Spleen (tissue), 11 donors: ENCODE measurements around the gene GBA2. TPM values are rescaled to one million over a fixed set of nuclear protein-coding genes. Genes with fewer than 3 reads are reported as not detected.

Experiments used
- DNase-seq: peaks from one replicate; pipeline ENCODE4 v3.0.0-alpha.2; 2020
- H3K27ac ChIP-seq, 8 donors: fragments of 200-600 bp; sonication (generic) in 7 of 8; 1 replicate in 4 of 8; 2 replicates in 4 of 8; pipeline versions ENCODE4 v1.5.0 to v1.8.0; 2016 to 2021; ENCODE audit warnings: inconsistent platforms in 4 of 8, mild to moderate bottlenecking in 4 of 8, moderate library complexity in 1 of 8
- H3K27me3 ChIP-seq, 7 donors: fragments of 200-600 bp; sonication (generic) in 6 of 7; replicated peaks in 1 of 7; 1 replicate in 4 of 7; 2 replicates in 3 of 7; pipeline versions ENCODE4 v1.5.0 to v1.8.0; 2016 to 2021; ENCODE audit warnings: inconsistent platforms in 3 of 7, mild to moderate bottlenecking in 1 of 7
- H3K36me3 ChIP-seq, 6 donors: fragments of 200-600 bp; sonication (generic) in 5 of 6; 1 replicate in 4 of 6; 2 replicates in 2 of 6; pipeline versions ENCODE4 v1.5.0 to v1.8.0; 2016 to 2021; ENCODE audit warnings: inconsistent platforms in 2 of 6
- H3K4me1 ChIP-seq, 6 donors: fragments of 200-600 bp; sonication (generic) in 5 of 6; 1 replicate in 3 of 6; 2 replicates in 3 of 6; pipeline versions ENCODE4 v1.5.0 to v1.8.0; 2016 to 2021; ENCODE audit warnings: inconsistent platforms in 3 of 6
- H3K4me3 ChIP-seq, 8 donors: fragments of 200-600 bp; sonication (generic) in 7 of 8; 1 replicate in 4 of 8; 2 replicates in 4 of 8; pipeline versions ENCODE4 v1.5.0 to v1.8.0; 2016 to 2021; ENCODE audit warnings: inconsistent platforms in 4 of 8, mild to moderate bottlenecking in 4 of 8, moderate library complexity in 2 of 8
- H3K9me3 ChIP-seq, 8 donors: fragments of 200-600 bp; sonication (generic) in 7 of 8; 1 replicate in 4 of 8; 2 replicates in 4 of 8; pipeline versions ENCODE4 v1.5.0 to v1.8.0; 2016 to 2021; ENCODE audit warnings: inconsistent platforms in 4 of 8
- POLR2A ChIP-seq, 3 donors: fragments of 450-650 bp; IDR thresholded peaks; one replicate each; pipeline ENCODE4 v1.5.1; 2017; ENCODE audit warnings: antibody characterized with exemption in 3 of 3, mild to moderate bottlenecking in 1 of 3
- POLR2AphosphoS5 ChIP-seq, 3 donors: sonication (generic); formaldehyde crosslinking; IDR thresholded peaks; one replicate each; pipeline ENCODE4 v1.5.1; 2017; ENCODE audit warnings: antibody characterized with exemption in 3 of 3
- WGBS, 5 donors: extraction: QIAGEN DNeasy Blood & Tissue Kit in 3 of 5; methylation state at CpG; one replicate each; pipeline versions ENCODE4 v1.1.5 to v1.1.7; 2013 to 2018; 5-methylcytosine and 5-hydroxymethylcytosine counted together
- intact Hi-C: fragments of 100-400 bp; cut with DNase I; formaldehyde crosslinking; loops from one replicate; pipeline ENCODE4 v1.15.0; 2023; ENCODE audit warnings: low total_unique reads
- polyA plus RNA-seq, 3 donors: library from polyadenylated mRNA; stranded (reverse); fragments of 200-250 nt; gene quantifications; one replicate each; pipeline ENCODE4 v1.2.1, GENCODE V29; 2013
- total RNA-seq, 7 donors: library from RNA; depleted of rRNA in 3 of 7; stranded (reverse); fragments of >200 nt in 3 of 7; fragmentation: NEBNext Ultra II Directional in 4 of 7; extraction: Animal tissue kit (Norgen Biotek cat#: 25700) in 4 of 7; gene quantifications; one replicate each; pipeline versions ENCODE4 v1.1.0 to v1.2.1, GENCODE V29; 2016 to 2021
- TF ChIP-seq, protein P1 (sequence below), 11 experiments: fragments of 200-600 bp in 7 of 11; fragments of 450-650 bp in 4 of 11; sonication (generic) in 4 of 11; IDR thresholded peaks in 8 of 11; conservative IDR thresholded peaks in 3 of 11; 1 replicate in 7 of 11; 2 replicates in 4 of 11; pipeline versions ENCODE4 v1.4.0 to v1.8.0; 2016 to 2021; ENCODE audit warnings: antibody characterized with exemption in 11 of 11, inconsistent platforms in 4 of 11, mild to moderate bottlenecking in 1 of 11
- donor health status: healthy with polysubstance abuse.
- donor health status: DM: no; HTN: no; CAD: no; lungs with moderate emphysema.
- donor health status: DM: no; HTN: no; CAD: no.
- donor health status: Bipolar disorder and iron deficiency.
- donor health status: healthy.
- donor health status: DM: no; HTN: no; CAD: no.
- donor health status: DM: yes; HTN: yes; CAD: no.

GBA2 gene
- total and polyA plus RNA-seq, 10 donors = 22.8 to 111 (median 73.1) TPM

DNA sequence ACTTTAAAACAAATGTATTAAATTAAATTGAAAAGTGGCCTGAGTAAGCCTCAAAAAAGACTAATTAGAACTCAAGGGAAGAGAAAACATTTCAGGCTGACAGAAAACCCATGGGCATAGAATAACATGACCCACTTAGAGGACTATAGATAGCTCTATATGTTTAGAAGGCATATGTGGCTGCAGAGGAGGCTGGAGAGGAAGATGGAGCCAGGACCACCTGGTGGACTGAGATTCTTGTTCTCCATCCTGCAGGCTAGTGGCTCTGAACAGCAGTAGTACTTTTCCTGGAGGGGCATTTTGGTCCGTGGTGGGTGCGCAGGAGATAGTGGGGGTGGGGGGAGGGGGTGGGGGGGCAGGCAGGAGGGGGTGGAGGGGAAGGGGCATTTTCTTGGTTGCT is 32.0 kb upstream of the GBA2 start:
- WGBS, 5 donors = 75 to 89% (median 79%) methylated on average over 2 of the region's 2 CpGs

DNA sequence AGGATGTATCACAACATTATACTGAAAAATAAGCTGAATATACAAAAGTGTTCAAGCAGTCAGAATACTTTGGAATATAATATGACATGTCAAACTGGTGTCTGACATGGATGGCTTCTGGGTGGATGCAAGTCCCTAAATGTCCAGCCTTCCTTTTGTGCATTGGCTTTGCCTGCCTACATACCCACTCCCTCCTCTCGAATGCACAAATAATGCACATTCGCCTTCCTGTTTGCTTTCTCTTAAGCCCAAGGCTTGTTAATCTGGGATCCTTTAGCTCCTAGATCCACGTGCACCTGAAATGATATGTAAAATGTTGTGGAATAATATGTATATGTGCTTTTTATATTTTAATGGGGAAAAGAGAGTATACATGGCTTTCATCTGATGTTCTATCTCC is 29.5 kb upstream of the GBA2 start:
- no peaks in the 10 kb centered on the region for H3K27me3 ChIP-seq
- DNase-seq = no peak
- peaks cover 0 to 10% (median 0%) of the 10 kb centered on the region in 6 donors for H3K36me3 ChIP-seq
- H3K4me3 ChIP-seq = no peak overlapping the region
- WGBS, 5 donors = 90 to 94% (median 93%) methylated on average over 3 of the region's 3 CpGs
- intact Hi-C loops = no loop called here
- H3K27ac ChIP-seq = no peak overlapping the region
- peaks cover 6 to 18% (median 13%) of the 10 kb centered on the region in 6 donors for H3K4me1 ChIP-seq
- TF ChIP-seq, protein P1, sequence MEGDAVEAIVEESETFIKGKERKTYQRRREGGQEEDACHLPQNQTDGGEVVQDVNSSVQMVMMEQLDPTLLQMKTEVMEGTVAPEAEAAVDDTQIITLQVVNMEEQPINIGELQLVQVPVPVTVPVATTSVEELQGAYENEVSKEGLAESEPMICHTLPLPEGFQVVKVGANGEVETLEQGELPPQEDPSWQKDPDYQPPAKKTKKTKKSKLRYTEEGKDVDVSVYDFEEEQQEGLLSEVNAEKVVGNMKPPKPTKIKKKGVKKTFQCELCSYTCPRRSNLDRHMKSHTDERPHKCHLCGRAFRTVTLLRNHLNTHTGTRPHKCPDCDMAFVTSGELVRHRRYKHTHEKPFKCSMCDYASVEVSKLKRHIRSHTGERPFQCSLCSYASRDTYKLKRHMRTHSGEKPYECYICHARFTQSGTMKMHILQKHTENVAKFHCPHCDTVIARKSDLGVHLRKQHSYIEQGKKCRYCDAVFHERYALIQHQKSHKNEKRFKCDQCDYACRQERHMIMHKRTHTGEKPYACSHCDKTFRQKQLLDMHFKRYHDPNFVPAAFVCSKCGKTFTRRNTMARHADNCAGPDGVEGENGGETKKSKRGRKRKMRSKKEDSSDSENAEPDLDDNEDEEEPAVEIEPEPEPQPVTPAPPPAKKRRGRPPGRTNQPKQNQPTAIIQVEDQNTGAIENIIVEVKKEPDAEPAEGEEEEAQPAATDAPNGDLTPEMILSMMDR (IDR thresholded peaks at IDR 0.05 in 8 of 11, conservative IDR thresholded peaks at IDR 0.05 in 3 of 11) = no peak
- TF ChIP-seq POLR2A (IDR thresholded peaks at IDR 0.05) = no peak
- TF ChIP-seq POLR2AphosphoS5 (IDR thresholded peaks at IDR 0.05) = no peak
- no peaks in the 10 kb centered on the region for H3K9me3 ChIP-seq

More for the DNA sequence above, 32.0 kb upstream of the GBA2 start:
- TF ChIP-seq POLR2AphosphoS5 (IDR thresholded peaks at IDR 0.05) (no peak), POLR2A (IDR thresholded peaks at IDR 0.05) (no peak)
- TF ChIP-seq, protein P1 (IDR thresholded peaks at IDR 0.05 in 8 of 11, conservative IDR thresholded peaks at IDR 0.05 in 3 of 11) = no peak
- Histone ChIP-seq H3K4me3 (no peak overlapping the region), H3K27ac (no peak overlapping the region), H3K36me3 (peaks cover 0 to 17% (median 0%) of the 10 kb centered on the region in 6 donors), H3K27me3 (no peaks in the 10 kb centered on the region), H3K4me1 (peaks cover 0 to 4% (median 2%) of the 10 kb centered on the region in 6 donors), H3K9me3 (no peaks in the 10 kb centered on the region)
- DNase-seq = no peak
- intact Hi-C loops = no loop called here

DNA sequence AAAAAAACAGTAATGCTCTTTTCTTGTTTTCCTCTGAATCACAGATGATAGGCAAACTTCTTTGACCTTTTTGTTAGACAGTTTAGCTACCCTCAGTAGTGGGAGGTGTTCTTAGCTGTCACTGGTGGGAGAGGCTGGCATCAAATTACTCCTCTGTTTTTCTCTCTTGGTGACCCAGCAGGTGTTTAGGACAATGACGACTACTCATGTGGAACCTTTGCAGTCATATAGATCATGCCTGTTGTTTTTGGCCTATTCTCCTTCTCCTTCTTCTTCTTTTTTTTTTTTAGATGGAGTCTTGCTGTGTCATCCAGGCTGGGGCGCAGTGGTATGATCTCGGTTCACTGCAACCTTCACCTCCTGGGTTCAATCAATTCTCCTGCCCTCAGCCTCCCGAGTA is 27.0 kb upstream of the GBA2 start:
- H3K4me1 ChIP-seq = peaks cover 6 to 33% (median 27%) of the 10 kb centered on the region in 6 donors
- no peak overlapping the region for H3K4me3 ChIP-seq
- TF ChIP-seq, protein P1 (IDR thresholded peaks at IDR 0.05 in 8 of 11, conservative IDR thresholded peaks at IDR 0.05 in 3 of 11) = no peak
- TF ChIP-seq POLR2A (IDR thresholded peaks at IDR 0.05) (no peak), POLR2AphosphoS5 (IDR thresholded peaks at IDR 0.05) (no peak)
- H3K27me3 ChIP-seq = no peaks in the 10 kb centered on the region
- no peak for DNase-seq
- whole genome bisulfite sequencing, 5 donors = 63 to 77% (median 69%) methylated on average over 4 of the region's 4 CpGs
- H3K9me3 ChIP-seq = no peaks in the 10 kb centered on the region
- intact Hi-C loops = no loop called here
- peaks cover 0 to 11% (median 0%) of the 10 kb centered on the region in 6 donors for H3K36me3 ChIP-seq
- peak overlapping the region in 4 of 8 donors; percentile 30 to 59 (median 52) for H3K27ac ChIP-seq

DNA sequence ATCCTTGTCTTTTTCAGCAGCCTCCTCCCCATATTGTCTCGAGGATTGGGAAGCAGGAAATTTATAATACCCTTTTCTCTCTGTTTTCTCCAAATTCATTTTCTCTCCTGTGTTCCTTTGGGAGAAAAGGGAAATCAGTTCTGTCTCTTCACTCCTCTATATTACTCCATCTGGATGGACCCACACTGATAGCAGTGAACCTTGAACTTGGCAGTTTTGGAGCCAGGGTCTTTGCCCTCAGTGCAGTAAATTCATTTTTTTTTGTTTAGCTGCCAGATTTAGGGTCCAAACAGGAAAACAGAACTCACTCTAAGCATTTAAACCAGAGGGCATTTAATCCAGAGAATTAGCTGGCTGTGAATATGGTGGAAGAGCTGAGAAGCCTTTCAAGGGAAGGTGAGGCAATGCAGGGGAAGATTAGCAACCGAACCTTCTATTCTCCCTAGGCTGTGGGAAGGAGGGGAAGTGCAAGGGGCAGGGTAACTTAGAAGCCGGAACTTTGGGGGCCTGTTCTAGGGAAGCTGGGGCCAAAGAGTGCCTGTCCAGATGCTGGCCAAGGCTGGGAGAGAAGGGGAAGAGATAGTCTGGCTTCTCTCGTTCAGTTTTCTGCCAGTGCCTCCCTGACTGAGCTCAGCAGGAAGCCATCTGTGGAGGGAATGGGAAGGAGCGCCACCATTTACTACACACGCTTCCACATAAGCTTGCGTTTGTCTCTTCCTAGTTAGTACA is 26.0 kb upstream of the GBA2 start:
- peak in 2 of 3 donors; percentile 40 to 49 for TF ChIP-seq POLR2AphosphoS5 (IDR thresholded peaks at IDR 0.05)
- TF ChIP-seq, protein P1 (IDR thresholded peaks at IDR 0.05 in 8 of 11, conservative IDR thresholded peaks at IDR 0.05 in 3 of 11) = no peak
- no peak for TF ChIP-seq POLR2A (IDR thresholded peaks at IDR 0.05)
- DNase-seq = no peak

More for the DNA sequence above, 26.0 kb upstream of the GBA2 start:
- Histone ChIP-seq H3K36me3 (peaks cover 0 to 5% (median 0%) of the 10 kb centered on the region in 6 donors), H3K4me3 (no peak overlapping the region), H3K27ac (peak overlapping the region in 6 of 8 donors; percentile 29 to 59 (median 45)), H3K4me1 (peaks cover 9 to 41% (median 34%) of the 10 kb centered on the region in 6 donors), H3K9me3 (no peaks in the 10 kb centered on the region), H3K27me3 (no peaks in the 10 kb centered on the region)
- intact Hi-C loops = no loop called here
- 32 to 46% (median 39%) methylated on average over 7 of the region's 7 CpGs for WGBS, 5 donors
